GM12878 (cell line): ENCODE data around the gene CCND2.

Experiments
- CTCF ChIP-seq, 3 experiments: IDR thresholded peaks in 2 of 3; conservative IDR thresholded peaks in 1 of 3; 2 replicates each; pipeline ENCODE4 v1.5.1; 2011; ENCODE audit warnings: low read depth in 3 of 3, low read length in 3 of 3, mild to moderate bottlenecking in 3 of 3, control low read depth in 2 of 3, moderate library complexity in 2 of 3, inconsistent platforms in 1 of 3, mixed read lengths in 1 of 3; ENCODE audit not compliant: control insufficient read depth in 2 of 3, insufficient read depth in 1 of 3; ENCODE audit errors: extremely low read depth in 1 of 3
- MYC ChIP-seq: IDR thresholded peaks from 2 replicates; pipeline ENCODE4 v1.6.1; 2011; ENCODE audit warnings: mild to moderate bottlenecking, low read length, moderate library complexity, inconsistent platforms; ENCODE audit not compliant: insufficient read depth, insufficient replicate concordance, insufficient read length, severe bottlenecking
- RFX5 ChIP-seq: IDR thresholded peaks from 2 replicates; pipeline ENCODE4 v1.6.1; 2011; ENCODE audit warnings: low read depth, low read length, improper control_type of control experiment

DNA sequence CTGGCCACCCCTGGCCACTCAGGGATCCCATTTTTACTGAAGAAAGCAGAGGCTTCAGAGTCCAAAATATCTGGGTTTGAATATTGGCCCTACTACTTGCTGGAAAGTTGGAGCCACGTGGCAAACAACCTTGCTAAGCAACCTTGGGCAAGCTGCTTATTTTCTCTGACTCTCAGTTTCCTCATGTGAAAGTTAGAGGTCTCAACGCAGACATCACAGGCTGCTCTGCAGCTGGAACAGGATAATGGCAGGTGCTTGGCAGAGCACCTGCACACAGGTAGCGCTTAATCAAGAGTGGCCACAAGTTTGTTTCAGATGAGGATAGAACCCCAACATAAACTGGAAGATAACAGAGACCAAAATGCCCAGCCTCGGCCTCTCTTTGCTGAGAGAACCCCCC is 28.1 kb upstream of the CCND2 start:
- TF ChIP-seq MYC (no peak), RFX5 (no peak), CTCF (IDR thresholded peaks at IDR 0.05 in 2 of 3, conservative IDR thresholded peaks at IDR 0.05 in 1 of 3; ENCODE audit: control insufficient read depth in 2 of 3, extremely low read depth in 1 of 3, insufficient read depth in 1 of 3, low read depth in 3 of 3, low read length in 3 of 3) (no peak)
